Activated CD4-positive, alpha-beta T cell treated with anti-CD3 and anti-CD28 coated beads for 1 hour (primary cell): ENCODE results near the gene ACER2.
"Not testable (repeated sequence)": the region's sequence is repeated elsewhere in the genome, so short reads cannot be mapped to it uniquely, and the experiment has no call there.

ENCODE experiments used
- DNase-seq: peaks from one replicate; pipeline ENCODE4 v3.0.0-alpha.2; 2020

ACER2 gene

GRCh38 chr9:19409401-19410194 is 789 bp downstream of the ACER2 start:
- no peak for DNase-seq

- no peak for DNase-seq
Observed at GRCh38 chr9:19410195-19410503, 1.3 kb downstream of the ACER2 start.

GRCh38 chr9:19410594-19410993 is 1.8 kb downstream of the ACER2 start:
- DNase-seq, result no peak

GRCh38 chr9:19411316-19411715 is 2.5 kb downstream of the ACER2 start:
- DNase-seq, result no peak

- DNase-seq, result not testable (repeated sequence)
Observed at GRCh38 chr9:19413456-19413855, 4.6 kb downstream of the ACER2 start.

GRCh38 chr9:19416143-19416542 is 7.3 kb downstream of the ACER2 start:
- no peak for DNase-seq

GRCh38 chr9:19420877-19421276 is 12.1 kb downstream of the ACER2 start:
- DNase-seq, result no peak

GRCh38 chr9:19423163-19423562 is 14.4 kb downstream of the ACER2 start:
- no peak for DNase-seq

- DNase-seq, result no peak
Observed at GRCh38 chr9:19424176-19424779, 15.5 kb downstream of the ACER2 start.

GRCh38 chr9:19429595-19429994 is 20.8 kb downstream of the ACER2 start:
- DNase-seq, result no peak

GRCh38 chr9:19430201-19430760 is 21.5 kb downstream of the ACER2 start:
- no peak for DNase-seq

GRCh38 chr9:19431361-19432171 is 22.8 kb downstream of the ACER2 start:
- no peak for DNase-seq

- DNase-seq, result no peak
Observed at GRCh38 chr9:19432473-19432872, 23.7 kb downstream of the ACER2 start.

GRCh38 chr9:19433729-19434128 is 24.9 kb downstream of the ACER2 start:
- not testable (repeated sequence) for DNase-seq

- no peak for DNase-seq
Observed at GRCh38 chr9:19440376-19440775, 31.6 kb downstream of the ACER2 start.

- no peak for DNase-seq
Observed at GRCh38 chr9:19440823-19441580, 32.2 kb downstream of the ACER2 start.

- no peak for DNase-seq
Observed at GRCh38 chr9:19441730-19442129, 32.9 kb downstream of the ACER2 start.

GRCh38 chr9:19442240-19442639 is 33.4 kb downstream of the ACER2 start:
- DNase-seq, result no peak

- no peak for DNase-seq
Observed at GRCh38 chr9:19445452-19445851, 36.6 kb downstream of the ACER2 start.

- DNase-seq, result no peak
Observed at GRCh38 chr9:19446361-19446861, 37.6 kb downstream of the ACER2 start.

- no peak for DNase-seq
Observed at GRCh38 chr9:19451240-19452087, 42.7 kb downstream of the ACER2 start.

GRCh38 chr9:19456426-19456825 is 47.6 kb downstream of the ACER2 start:
- no peak for DNase-seq
